Germinal center (tissue), 1 donor: ENCODE results near the gene PCDHGB1.
"Not testable (repeated sequence)": the region's sequence is repeated elsewhere in the genome, so short reads cannot be mapped to it uniquely, and the experiment has no call there.

Source experiments
- DNase-seq: peaks from one replicate; pipeline ENCODE4 v3.0.0; 2012; ENCODE audit warnings: mixed read lengths, low spot score

Gene PCDHGB1

GRCh38 chr5:141383345-141383744 lies 33.4 kb downstream of the PCDHGB1 start:
- no peak for DNase-seq

DNA sequence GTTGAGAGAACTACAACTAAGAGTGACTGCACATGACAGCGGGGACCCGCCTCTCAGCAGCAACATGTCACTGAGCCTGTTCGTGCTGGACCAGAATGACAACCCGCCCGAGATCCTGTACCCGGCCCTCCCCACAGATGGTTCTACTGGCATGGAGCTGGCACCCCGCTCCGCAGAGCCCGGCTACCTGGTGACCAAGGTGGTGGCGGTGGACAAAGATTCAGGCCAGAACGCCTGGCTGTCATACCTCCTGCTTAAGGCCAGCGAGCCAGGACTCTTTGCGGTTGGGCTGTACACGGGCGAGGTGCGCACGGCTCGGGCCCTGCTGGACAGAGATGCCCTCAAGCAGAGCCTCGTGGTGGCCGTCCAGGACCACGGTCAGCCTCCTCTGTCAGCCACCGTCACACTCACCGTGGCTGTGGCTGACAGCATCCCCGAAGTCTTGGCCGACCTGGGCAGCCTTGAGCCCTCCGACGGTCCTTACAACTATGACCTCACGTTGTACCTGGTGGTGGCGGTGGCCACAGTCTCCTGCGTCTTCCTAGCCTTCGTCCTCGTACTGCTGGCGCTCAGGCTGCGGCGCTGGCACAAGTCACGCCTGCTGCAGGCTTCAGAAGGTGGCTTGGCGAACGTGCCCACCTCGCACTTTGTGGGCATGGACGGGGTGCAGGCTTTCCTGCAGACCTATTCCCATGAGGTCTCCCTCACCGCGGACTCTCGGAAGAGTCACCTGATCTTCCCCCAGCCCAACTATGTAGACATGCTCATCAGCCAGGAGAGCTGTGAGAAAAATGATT lies 34.8 kb downstream of the PCDHGB1 start:
- DNase-seq: no peak

DNA sequence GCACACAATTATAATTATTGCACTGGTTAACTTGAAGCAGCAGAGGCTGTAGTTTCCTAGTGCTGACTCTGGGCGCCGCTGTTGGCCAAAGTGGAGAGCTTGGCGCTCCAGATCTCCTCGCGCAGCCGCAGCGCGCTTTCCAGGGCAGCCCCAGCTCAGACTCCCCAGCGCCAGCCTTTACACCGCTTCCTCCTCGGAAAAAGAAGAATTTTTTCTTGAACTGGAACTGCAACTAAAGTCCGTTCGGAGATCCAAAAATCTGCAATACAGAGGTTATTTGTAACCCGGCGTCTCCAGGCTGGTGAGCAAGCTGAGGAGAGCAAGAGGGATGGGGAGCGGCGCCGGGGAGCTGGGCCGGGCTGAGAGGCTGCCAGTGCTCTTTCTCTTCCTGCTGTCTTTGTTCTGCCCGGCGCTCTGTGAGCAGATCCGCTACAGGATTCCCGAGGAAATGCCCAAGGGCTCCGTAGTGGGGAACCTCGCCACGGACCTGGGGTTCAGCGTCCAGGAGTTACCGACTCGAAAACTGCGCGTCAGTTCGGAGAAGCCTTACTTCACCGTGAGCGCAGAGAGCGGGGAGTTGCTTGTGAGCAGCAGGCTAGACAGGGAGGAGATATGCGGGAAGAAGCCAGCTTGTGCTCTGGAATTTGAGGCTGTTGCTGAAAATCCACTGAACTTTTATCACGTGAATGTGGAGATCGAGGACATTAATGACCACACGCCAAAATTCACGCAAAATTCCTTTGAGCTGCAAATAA lies 37.8 kb downstream of the PCDHGB1 start, which contains the start of gene PCDHGB4:
Gene PCDHGB4, plus strand, starts transcription at position 142 of the 755 bp plus-strand sequence. Its CDS starts 187 bp downstream, at position 329.
- DNase-seq: not testable (repeated sequence)

DNA sequence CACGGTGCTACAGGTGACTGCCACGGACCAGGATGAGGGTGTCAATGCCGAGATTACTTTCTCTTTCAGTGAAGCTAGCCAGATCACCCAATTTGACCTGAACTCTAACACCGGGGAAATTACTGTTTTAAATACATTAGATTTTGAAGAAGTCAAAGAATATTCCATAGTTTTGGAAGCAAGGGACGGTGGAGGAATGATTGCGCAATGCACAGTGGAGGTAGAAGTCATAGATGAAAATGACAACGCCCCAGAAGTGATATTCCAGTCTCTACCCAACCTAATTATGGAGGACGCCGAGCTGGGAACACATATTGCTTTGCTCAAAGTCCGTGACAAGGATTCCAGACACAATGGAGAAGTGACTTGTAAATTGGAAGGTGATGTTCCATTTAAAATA lies 38.8 kb downstream of the PCDHGB1 start:
- no peak for DNase-seq

- DNase-seq: no peak
Measured at GRCh38 chr5:141389153-141390042, 39.5 kb downstream of the PCDHGB1 start.

DNA sequence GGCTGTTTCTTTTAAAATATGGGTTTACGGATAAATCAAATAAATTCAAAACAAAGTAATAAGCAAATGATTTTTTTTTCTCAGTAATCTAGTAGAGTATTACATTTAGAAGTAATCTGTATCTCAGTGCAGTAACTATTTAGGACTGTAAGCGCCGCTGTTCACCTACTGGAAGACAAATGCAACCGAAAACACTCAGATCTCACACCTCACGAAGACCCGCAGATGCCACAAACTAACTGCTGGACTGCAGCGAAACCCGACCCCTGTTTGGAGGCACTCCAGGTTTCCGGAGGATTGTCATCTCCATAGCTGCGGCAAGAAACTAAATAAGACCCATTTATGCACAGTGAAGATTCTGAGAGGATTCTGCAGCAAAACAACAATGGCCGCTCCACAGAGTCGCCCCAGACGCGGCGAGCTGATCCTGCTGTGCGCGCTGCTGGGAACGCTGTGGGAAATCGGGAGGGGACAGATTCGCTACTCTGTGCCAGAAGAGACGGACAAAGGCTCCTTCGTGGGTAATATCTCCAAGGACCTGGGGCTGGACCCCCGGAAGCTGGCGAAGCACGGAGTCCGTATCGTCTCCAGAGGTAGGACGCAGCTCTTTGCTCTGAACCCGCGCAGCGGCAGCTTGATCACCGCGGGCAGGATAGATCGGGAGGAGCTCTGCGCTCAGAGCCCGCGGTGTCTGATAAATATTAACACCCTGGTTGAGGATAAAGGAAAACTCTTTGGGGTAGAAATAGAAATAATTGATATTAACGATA lies 42.7 kb downstream of the PCDHGB1 start, which contains the start of gene PCDHGA8:
Gene PCDHGA8, plus strand, starts transcription at position 205 of the 770 bp plus-strand sequence. Its CDS starts 181 bp downstream, at position 386.
- peak; percentile 35 for DNase-seq

- DNase-seq: no peak
Measured at GRCh38 chr5:141393267-141393666, 43.4 kb downstream of the PCDHGB1 start.

GRCh38 chr5:141394401-141395187 lies 44.7 kb downstream of the PCDHGB1 start:
- not testable (repeated sequence) for DNase-seq

- DNase-seq: peak; percentile 50
Measured at GRCh38 chr5:141397756-141398551, 48.1 kb downstream of the PCDHGB1 start, which contains the start of gene PCDHGB5. TSS of gene PCDHGB5 (plus strand) at chr5:141397947. CDS start at chr5:141398128, 181 bp downstream.

DNA sequence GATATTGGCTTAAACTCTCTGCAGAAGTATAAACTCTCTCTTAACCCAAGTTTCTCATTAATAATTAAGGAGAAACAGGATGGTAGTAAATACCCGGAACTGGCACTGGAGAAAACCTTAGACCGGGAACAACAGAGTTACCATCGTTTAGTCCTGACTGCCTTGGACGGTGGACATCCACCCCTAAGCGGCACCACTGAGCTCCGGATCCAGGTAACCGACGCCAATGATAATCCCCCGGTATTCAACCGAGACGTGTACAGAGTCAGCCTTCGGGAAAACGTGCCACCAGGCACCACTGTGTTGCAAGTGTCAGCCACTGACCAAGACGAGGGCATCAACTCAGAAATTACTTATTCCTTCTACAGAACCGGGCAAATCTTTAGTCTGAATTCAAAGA lies 48.7 kb downstream of the PCDHGB1 start:
- DNase-seq: no peak

- DNase-seq: no peak
Measured at GRCh38 chr5:141399555-141400258, 49.8 kb downstream of the PCDHGB1 start.
